Measurements from ENCODE around the gene ZNF341. TPM values are rescaled to one million over a fixed set of nuclear protein-coding genes. Genes with fewer than 3 reads are reported as not detected.
"Not testable (repeated sequence)": the region's sequence is repeated elsewhere in the genome, so short reads cannot be mapped to it uniquely, and the experiment has no call there.

Gene ZNF341
- total RNA-seq, 1 experiment from 2014 or later, result 3.2 TPM

DNA sequence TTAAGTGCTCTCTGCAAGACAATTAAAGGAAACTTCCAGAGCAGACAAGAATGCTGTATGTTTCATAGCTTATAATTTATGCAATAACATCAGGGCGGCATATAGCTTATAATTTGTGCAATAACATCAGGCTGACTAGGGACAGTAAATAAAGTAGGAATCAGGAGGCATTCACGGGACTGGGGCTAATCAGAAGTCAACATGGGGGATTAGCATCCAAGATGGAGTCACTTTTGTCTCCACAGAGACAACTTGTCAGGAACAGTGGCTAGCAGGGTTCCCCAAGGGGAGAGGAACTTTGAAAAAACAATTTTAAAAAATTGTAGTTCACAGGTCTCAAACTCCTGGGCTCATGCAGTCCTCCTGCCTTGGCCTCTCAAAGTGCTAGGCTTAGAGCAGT lies 3.3 kb upstream of the ZNF341 start:
- no peak for DNase-seq (ENCODE audit: low read depth)

DNA sequence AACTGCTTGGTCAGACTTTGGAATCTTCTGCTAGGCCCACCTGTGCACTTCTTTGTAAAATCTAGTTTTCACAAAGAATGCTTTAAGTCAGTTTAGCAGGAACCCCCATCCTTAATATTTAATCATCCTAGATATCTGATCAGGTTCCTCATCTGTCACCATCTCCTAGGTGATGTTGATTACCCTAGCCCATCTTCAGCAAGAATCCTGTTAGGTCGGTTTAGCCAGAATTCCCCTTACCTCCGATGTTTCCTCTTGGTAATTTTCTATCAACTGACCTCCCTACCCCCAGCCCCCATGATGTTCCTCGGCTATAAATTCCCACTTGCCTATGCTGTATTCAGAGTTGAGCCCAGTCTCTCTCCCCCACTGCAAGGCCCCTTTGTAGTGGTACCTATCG lies 2.7 kb upstream of the ZNF341 start:
- no peak for DNase-seq (ENCODE audit: low read depth)

DNA sequence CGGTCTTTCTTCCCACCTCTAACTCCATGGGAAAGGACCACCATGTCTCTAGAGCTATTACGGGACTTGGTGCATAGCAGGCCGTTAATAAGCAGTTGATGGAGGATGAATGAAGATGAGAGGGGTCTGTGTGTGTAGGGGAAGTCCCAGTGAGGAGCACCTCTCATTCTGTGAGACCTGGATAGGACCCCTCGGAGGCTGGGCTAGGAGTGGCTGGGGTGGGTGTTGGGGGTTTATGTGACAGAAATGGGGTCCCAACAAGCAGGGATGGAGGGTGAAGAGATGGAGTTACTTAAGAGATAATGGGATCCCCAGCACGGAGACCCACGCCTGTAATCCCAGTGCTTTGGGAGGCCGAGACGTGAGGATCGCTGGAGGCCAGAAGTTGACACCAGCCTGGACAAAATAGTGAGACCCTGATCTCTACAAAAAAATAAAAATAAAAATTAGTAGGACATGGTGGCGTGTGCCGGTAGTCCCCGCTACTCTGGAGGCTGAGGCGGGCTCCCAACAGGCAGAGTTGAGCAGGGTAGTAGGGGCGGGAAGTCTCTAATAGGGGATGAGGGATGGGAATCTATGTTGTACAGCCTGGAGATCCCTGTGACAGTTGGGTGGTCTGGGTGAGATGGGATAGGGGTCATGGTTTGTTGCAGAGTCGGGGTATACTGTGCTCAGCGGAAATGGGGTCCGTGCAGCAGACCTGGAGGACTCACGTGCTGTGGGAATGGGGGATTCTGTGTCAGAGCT lies 677 bp upstream of the ZNF341 start:
- no peak for DNase-seq (ENCODE audit: low read depth)

DNA sequence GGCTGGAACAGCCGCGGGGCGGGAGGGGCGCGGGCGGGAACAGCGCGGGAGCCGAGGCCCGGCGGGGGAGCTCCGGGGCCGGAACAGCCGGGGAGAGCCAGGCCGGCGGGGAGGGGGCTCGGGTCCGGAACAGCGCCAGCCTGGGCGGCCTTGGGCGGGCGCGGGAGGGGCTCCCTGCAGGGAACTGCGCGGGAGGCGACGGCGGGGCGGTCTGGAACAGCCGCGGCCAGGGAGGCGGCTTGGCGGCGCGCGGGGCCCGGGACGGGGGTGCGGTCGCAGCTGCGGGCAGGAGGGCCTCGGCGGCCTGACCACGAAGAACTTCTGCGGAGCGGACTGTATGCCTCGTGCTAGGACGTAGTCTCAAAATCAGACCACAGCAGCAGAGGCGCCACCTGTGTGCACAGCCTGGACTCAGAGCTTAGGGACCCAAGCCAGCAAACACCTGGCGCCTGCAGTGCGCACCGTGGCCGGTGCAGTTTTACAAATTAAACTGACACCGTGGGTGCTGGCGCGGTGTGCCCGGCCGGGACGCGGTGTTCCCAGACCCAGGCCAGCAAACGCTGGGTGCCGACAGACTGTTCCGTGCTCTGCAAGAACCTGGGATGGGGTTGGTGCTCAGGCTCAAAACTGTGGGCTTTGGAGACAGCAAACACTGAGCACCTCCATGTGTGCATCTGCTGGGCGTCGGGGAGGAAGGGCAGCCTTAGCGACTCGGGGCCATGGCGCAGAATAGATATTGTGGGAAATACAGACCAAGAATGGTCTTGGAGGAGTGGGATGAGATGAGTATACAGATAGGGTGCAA lies 572 bp downstream of the ZNF341 start:
- DNase-seq (ENCODE audit: low read depth), result peak; percentile 42

DNA sequence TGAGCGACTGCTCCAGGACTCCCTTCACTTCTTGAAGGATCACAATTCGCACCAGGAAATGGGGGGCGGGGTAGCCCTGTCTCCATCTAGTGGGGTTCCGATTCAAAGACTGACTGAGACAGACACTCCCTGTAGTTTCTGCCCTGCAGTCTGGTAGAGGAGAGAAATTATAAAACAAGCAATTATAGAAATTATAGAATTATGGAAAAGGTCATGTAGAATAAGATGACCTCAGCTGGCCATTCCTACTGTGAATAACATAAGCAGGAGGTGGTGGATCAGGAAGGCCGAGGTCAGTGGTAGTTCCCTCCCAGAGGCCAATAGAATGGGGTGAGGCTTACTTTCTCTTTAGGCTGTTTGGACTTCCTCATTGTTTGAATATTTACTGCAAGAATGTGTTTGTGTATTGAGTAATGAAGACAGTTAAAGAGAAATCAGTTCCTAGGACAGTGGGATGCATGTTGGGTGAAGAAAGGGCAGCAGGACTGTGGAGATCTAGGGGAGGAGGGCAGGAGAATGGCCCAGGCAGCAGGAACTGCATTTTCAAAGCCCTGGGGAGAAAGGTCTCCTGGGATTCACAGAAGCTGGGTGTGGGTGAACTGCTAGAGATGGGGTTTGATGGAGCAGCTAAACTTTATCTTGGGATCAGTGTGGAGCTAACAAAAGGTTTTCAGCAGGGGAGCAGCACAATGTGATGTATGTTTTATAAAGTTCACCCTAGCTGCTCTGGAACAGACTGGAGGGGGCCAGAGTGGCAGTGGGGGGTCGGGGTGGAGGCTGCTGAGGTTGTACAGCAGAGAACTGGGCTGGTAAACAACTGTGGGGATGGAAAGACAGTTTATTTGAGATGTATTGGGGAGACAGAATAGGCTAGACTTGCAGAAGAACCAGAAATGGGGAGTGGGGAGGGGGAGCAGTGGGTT lies 2.1 kb downstream of the ZNF341 start:
- DNase-seq (ENCODE audit: low read depth), result no peak

DNA sequence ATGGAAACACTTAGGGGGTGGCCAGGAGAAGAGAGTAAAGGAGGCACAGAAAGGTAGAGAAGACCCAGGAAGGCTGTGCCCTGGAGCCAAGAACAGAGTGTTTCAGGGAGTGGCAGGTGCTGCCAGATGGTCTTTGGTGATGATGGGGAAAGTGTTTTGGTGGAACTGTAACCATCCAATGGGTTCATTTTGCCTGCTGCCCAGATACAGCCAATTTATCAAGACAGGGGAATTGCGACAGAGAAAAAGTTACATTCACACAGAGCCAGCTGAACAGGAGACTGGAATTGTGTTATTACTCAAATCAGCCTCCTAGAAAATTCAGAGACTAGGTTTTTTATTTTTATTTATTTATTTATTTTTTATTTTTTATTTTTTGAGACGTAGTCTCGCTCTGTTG lies 5.2 kb downstream of the ZNF341 start:
- DNase-seq (ENCODE audit: low read depth), result no peak

DNA sequence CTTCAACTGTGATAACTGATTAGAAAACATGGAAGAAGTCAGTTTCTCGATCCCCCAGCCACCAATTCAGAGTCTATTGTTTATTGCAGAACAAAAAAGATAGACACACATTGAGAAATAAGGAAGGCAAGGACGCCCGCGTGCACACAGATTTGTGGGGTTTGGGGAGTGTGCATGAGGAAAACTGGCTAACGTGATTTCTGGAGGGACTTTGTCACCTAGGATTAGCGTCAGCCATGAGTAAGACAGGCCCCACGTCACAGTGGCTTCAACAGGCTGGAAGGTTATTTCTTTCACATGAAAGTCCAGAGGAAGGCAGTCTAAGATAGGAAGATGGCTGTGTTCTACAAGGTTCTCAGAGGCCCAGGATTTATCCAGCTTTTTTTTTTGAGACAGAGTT lies 7.7 kb downstream of the ZNF341 start:
- no peak for DNase-seq (ENCODE audit: low read depth)

DNA sequence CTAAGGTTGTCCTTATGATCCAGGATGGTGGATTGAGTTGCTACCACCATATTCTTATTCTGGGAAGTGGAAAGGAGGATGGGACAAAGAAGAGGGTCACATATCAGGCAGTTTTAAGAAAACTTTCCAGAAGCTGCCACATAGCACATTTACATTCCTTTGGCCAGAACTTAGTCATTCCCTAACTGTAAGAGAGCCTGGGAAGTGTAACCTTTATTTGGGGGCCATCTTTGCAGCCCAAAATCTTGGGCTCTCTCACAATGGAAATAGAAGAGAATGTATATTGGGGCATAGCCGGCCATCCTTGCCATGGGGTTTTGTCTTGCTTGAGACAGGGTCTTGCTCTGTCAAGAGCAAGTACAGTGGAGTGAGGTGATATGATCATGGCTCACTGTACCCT lies 8.4 kb downstream of the ZNF341 start:
- DNase-seq (ENCODE audit: low read depth), result no peak

DNA sequence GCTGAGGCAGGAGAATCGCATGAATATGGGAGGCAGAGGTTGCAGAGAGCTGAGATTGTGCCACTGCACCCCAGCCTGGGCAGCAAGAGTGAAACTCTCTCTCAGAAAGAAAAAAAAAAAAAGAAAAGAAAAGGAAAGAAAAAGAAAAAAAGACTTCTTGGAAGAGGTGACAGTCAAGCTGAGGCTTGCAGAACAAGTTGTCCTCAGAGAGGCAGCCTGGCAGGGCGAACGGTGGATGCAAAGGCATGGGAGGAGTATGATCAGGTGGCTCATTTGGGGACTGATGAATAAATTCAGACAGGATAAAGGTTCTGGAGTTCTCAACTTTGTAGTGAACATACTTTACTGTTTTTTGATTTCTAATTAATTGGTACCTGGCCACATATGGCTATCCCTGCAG lies 12.4 kb downstream of the ZNF341 start:
- no peak for DNase-seq (ENCODE audit: low read depth)

DNA sequence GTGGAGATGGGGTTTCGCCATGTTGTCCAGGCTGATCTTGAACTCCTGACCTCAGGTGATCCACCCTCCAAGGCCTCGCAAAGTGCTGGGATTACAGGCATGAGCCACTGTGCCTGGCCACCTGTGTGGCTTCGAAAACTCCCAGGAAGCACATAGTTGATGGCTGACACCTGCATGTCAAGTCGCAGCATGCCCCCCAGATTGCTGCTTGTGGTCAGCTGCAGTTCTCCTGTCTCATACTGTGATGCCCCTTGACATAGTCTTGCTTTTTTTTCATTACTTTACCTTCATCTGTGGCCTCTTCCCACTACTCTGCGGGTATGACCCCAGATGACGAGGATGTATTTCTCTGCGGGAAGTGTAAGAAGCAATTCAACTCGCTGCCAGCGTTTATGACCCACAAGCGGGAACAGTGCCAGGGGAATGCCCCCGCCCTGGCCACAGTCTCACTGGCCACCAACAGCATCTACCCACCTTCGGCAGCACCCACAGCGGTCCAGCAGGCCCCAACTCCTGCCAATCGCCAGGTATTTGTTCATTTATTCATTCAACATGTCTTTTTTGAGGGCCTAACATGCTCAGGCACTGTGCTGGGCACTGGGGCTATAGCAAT lies 13.1 kb downstream of the ZNF341 start:
- no peak for DNase-seq (ENCODE audit: low read depth)

DNA sequence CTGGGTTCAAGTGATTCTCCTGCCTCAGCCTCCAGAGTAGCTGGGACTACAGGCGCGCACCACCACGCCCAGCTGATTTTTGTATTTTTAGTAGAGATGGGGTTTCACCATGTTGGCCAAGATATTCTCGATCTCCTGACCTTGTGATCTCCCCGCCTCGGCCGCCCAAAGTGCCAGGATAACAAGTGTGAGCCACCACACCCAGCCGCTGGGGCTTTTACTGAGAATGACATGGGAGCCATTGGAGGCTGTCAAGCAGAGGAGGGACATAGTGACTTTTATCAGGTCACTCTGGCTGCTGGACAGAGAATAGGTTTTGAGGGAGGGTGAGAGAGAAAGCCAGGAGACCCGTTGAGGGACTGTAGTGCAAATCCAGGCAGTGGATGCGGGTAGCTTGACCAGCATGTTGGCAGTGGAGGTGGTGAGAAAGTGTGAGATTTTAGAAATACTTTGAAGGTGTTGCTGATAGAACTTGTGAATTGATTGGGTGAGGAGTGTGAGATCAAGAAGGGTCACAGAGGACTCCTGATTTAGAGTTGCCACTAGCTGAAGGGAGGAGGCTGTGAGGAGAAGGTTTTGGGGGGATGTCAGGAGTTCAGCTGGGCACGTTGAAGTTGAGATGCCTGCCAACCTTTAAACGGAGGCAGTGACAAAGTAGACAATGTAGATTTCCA lies 14.7 kb downstream of the ZNF341 start:
- DNase-seq (ENCODE audit: low read depth), result no peak

DNA sequence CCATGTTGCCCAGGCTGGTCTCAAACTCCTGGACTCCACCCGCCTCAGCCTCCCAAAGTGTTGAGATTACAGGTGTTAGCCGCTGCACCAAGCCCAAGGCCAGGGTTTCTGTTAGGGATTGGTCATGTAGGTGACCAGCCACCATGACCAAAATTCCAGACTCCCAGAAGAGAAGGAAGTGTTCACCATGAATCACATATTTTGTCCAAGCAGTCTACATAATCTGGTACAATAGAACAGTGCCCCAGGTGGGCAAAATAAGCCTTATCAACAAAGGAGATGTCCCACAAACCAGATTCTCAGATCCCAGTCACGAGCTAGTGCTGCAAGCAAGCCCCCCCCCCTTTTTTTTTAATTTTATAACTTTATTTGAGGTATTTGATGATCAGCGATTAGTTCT lies 20.0 kb downstream of the ZNF341 start:
- DNase-seq (ENCODE audit: low read depth), result no peak

DNA sequence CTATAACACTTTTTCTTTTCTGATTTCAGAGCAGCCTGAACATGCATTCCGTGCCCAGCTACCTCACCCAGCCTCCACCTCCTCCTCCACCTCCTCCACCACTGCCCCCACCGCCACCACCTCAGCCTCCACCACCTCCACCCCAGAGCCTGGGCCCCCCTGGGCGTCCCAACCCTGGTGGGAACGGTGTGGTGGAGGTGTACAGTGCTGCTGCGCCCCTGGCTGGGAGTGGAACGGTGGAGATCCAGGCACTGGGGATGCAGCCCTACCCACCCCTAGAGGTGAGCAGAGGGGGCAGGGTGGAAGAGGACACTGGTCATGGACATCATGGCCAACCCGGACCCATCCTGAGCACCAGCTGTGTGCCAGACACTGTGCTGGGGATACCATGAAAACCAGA lies 21.3 kb downstream of the ZNF341 start:
- no peak for DNase-seq (ENCODE audit: low read depth)

DNA sequence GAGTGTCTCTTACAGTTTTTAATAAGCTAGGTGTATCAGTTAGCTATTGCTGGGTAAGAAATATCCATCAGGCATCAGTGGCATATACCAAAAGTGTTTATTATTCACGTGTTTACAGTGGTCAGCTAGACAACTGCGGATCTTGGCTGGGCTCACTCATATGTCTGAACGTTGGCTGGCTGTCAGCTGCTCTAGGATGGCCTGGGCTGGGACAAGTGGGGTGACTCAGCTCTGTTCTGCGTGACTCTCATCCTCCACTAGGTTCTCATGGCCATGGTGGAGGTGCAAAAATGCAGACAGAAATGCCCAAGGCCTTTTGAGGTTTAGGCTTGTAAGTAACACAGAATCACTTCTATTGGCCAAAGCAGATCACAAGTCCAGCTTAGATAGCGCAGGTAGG lies 22.0 kb downstream of the ZNF341 start:
- DNase-seq (ENCODE audit: low read depth), result peak; percentile 22

DNA sequence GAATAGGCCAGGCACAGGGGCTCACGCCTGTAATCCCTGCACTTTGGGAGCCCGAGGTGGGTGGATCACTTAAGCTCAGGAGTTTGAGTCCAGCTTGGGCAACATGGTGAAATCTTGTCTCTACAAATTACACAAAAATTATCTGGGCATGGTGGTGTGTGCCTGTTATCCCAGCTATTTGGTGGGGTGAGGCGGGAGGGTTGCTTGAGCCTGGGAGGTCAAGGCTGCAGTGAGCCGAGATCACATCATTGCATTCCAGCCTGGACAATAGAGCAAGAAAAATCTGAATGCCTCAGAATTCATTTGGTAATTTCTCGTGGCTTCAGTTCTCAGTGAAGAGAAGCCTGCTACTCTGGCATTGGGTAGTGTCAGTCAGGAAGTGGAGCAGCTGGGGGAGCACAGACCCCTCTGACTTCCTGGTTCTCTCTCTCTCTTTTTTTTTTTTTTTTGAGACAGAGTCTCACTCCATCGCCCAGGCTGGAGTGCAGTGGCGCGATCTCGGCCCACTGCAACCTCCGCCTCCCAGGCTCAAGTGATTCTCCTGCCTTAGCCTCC lies 24.2 kb downstream of the ZNF341 start:
- not testable (repeated sequence) for DNase-seq (ENCODE audit: low read depth)

DNA sequence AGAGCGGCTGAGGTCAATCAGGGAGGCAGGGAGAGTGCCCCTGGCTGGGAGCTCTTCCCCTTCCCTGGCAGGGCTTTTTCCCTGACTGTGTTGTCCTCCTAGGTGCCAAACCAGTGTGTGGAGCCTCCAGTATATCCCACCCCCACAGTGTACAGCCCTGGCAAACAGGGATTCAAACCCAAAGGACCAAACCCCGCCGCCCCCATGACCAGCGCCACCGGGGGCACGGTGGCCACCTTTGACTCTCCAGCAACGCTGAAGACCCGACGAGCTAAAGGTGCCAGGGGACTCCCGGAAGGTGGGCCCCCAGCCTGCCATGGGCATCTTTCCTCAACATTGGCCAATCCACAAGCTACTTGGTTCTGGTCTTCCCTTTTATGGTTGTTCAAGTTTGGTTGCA lies 25.2 kb downstream of the ZNF341 start:
- DNase-seq (ENCODE audit: low read depth), result no peak

DNA sequence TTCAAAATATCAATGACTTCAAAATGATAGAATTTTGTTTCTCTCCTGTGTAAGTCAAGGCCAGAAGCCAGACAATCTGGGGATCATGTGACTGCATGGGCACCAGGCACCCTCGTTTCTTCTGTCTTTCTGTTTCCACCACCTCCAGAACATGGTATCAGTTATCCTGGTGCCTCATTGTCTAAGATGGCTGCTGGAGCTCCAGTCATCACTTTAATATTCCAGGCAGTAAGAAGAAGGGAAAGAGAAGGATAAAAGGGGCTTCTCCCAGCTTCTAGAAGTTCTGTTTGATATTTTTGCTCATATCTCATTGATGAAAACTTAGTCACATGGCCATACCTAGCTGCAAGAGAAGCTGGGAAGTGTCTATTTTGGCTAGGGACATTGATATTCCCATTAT lies 25.7 kb downstream of the ZNF341 start:
- no peak for DNase-seq (ENCODE audit: low read depth)

DNA sequence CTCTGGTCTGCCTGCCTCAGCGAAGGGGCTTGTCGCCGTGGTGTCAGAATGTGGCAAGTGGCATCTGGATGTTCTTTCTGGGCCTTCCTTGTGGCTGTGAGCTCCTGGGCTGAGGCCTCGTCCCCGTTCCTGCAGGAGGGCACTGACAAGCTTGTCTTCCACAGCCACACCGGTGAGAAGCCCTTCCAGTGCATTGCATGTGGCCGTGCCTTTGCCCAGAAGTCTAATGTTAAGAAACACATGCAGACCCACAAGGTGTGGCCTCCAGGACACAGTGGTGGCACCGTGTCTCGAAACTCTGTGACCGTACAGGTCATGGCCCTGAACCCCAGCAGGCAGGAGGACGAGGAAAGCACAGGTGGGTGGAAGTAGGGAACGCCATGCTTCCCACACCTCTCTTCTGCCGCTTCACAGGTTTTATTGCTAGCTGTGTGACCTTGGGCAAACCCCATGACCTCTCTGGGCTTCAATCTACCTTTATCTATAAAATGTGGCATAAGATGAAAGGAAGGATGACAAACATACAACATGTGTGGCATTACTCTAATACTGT lies 30.0 kb downstream of the ZNF341 start:
- DNase-seq (ENCODE audit: low read depth), result no peak

DNA sequence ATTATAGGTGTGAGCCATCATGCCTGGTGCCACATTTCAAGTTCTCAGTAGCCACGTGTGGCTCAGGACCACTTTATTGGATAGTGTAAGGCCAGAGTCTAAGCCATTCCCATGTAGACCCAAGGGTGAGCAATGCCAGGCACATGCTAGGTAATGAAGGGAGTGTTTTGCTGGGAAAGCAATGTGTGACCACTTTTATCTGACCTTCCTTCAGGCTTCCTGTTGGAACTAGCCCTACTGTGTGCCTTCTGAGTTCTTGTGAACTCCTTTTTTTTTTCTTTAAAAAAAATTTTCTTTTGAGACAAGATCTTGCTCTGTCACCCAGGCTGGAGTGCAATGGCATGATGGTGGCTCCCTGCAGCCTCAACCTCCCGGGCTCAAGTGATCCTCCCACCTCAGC lies 33.3 kb downstream of the ZNF341 start:
- no peak for DNase-seq (ENCODE audit: low read depth)

DNA sequence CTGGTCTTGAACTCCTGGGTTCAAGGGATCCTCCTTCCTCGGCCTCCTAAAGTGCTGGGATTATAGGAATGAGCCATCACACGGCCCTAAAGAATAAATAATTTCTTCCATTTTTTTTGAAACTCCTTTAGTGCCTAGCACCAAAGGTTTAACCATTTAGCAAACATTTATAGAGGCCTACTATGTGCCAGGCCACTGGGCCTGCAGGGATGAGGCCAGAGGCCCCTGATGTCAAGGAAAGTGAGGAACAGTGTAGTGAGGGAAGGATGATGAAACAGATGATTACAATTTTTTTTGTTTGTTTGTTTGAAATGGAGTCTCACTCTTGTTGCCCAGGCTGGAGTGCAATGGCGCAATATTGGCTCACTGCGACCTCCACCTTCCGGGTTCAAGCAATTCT lies 33.8 kb downstream of the ZNF341 start:
- DNase-seq (ENCODE audit: low read depth), result no peak

Measured in HT1080 (cell line).